ENCODE results near the gene DIAPH2. TPM values are rescaled to one million over a fixed set of nuclear protein-coding genes. Genes with fewer than 3 reads are reported as not detected.

The DIAPH2 gene
- total RNA-seq, 4 donors from 2014 or later = 39.5 to 61.0 (median 56.5) TPM

- no peaks in the 10 kb centered on the region for H3K36me3 ChIP-seq
- no peak overlapping the region for H3K27ac ChIP-seq
- H3K4me3 ChIP-seq = no peak overlapping the region
- no peaks in the 10 kb centered on the region for H3K4me1 ChIP-seq
- no peaks in the 10 kb centered on the region for H3K9me3 ChIP-seq
- 91 to 100% methylated on average over 1 to 3 of the region's 3 CpGs for WGBS, 2 donors (ENCODE audit: low coverage in 1 of 2)
- DNase-seq = no peak
- H3K27me3 ChIP-seq = no peaks in the 10 kb centered on the region
- TF ChIP-seq EP300 (IDR thresholded peaks at IDR 0.05; ENCODE audit: low read depth) (no peak), POLR2A (IDR thresholded peaks at IDR 0.05) (no peak), CTCF (IDR thresholded peaks at IDR 0.05) (no peak), POLR2AphosphoS5 (IDR thresholded peaks at IDR 0.05) (no peak)
- intact Hi-C loops (cut with DNase I; ENCODE audit: low total_unique reads) (no loop called here), in situ Hi-C loops (cut with MboI; ENCODE audit: low pct_ligation_motif_present in 1 of 4, low pct_unique_long_range_greater_than_20kb in 1 of 4, low sequenced_read_pairs in 3 of 4) (no loop called here)
Measured at GRCh38 chrX:97384685-97385084, 700.0 kb downstream of the DIAPH2 start.

GRCh38 chrX:97387004-97387403 is 702.4 kb downstream of the DIAPH2 start:
- intact Hi-C loops (cut with DNase I; ENCODE audit: low total_unique reads) = no loop called here
- TF ChIP-seq CTCF (IDR thresholded peaks at IDR 0.05) (no peak), POLR2AphosphoS5 (IDR thresholded peaks at IDR 0.05) (no peak), EP300 (IDR thresholded peaks at IDR 0.05; ENCODE audit: low read depth) (no peak), POLR2A (IDR thresholded peaks at IDR 0.05) (no peak)
- in situ Hi-C loops (cut with MboI; ENCODE audit: low pct_ligation_motif_present in 1 of 4, low pct_unique_long_range_greater_than_20kb in 1 of 4, low sequenced_read_pairs in 3 of 4) = no loop called here
- Histone ChIP-seq H3K9me3 (no peaks in the 10 kb centered on the region), H3K36me3 (no peaks in the 10 kb centered on the region), H3K4me3 (no peak overlapping the region), H3K4me1 (no peaks in the 10 kb centered on the region), H3K27me3 (no peaks in the 10 kb centered on the region), H3K27ac (no peak overlapping the region)
- no peak for DNase-seq

- intact Hi-C loops (cut with DNase I; ENCODE audit: low total_unique reads) = no loop called here
- DNase-seq = no peak
- H3K27ac ChIP-seq = no peak overlapping the region
- no peaks in the 10 kb centered on the region for H3K4me1 ChIP-seq
- in situ Hi-C loops (cut with MboI; ENCODE audit: low pct_ligation_motif_present in 1 of 4, low pct_unique_long_range_greater_than_20kb in 1 of 4, low sequenced_read_pairs in 3 of 4) = no loop called here
- no peaks in the 10 kb centered on the region for H3K36me3 ChIP-seq
- WGBS, 2 donors (ENCODE audit: low coverage in 1 of 2) = 59 to 70% methylated on average over 3 of the region's 3 CpGs
- no peaks in the 10 kb centered on the region for H3K27me3 ChIP-seq
- TF ChIP-seq CTCF (IDR thresholded peaks at IDR 0.05) = no peak
- TF ChIP-seq EP300 (IDR thresholded peaks at IDR 0.05; ENCODE audit: low read depth) = no peak
- no peak for TF ChIP-seq POLR2AphosphoS5 (IDR thresholded peaks at IDR 0.05)
- TF ChIP-seq POLR2A (IDR thresholded peaks at IDR 0.05) = no peak
- no peaks in the 10 kb centered on the region for H3K9me3 ChIP-seq
- H3K4me3 ChIP-seq = no peak overlapping the region
Measured at GRCh38 chrX:97389761-97390192, 705.1 kb downstream of the DIAPH2 start.

- no peak for DNase-seq
- H3K4me3 ChIP-seq = no peak overlapping the region
- peaks cover 0 to 5% (median 0%) of the 10 kb centered on the region in 4 donors for H3K4me1 ChIP-seq
- H3K27me3 ChIP-seq = no peaks in the 10 kb centered on the region
- no peaks in the 10 kb centered on the region for H3K9me3 ChIP-seq
- WGBS, 2 donors (ENCODE audit: low coverage in 1 of 2) = 81% methylated on average over 3 of the region's 3 CpGs; no CpG with 5 or more reads in 1 of the 2 donors
- H3K27ac ChIP-seq = no peak overlapping the region
- no peak for TF ChIP-seq EP300 (IDR thresholded peaks at IDR 0.05; ENCODE audit: low read depth)
- TF ChIP-seq POLR2AphosphoS5 (IDR thresholded peaks at IDR 0.05) = no peak
- no peak for TF ChIP-seq POLR2A (IDR thresholded peaks at IDR 0.05)
- TF ChIP-seq CTCF (IDR thresholded peaks at IDR 0.05) = no peak
- in situ Hi-C loops (cut with MboI; ENCODE audit: low pct_ligation_motif_present in 1 of 4, low pct_unique_long_range_greater_than_20kb in 1 of 4, low sequenced_read_pairs in 3 of 4) (no loop called here), intact Hi-C loops (cut with DNase I; ENCODE audit: low total_unique reads) (no loop called here)
- no peaks in the 10 kb centered on the region for H3K36me3 ChIP-seq
Measured at GRCh38 chrX:97397371-97397770, 712.7 kb downstream of the DIAPH2 start.
